HepG2 (cell line): ENCODE results near the gene CCDC57. TPM values are rescaled to one million over a fixed set of nuclear protein-coding genes. Genes with fewer than 3 reads are reported as not detected.

ENCODE experiments used
- FOXO1 ChIP-seq: sonication (generic); formaldehyde crosslinking; IDR thresholded peaks from 2 replicates; pipeline ENCODE4 v1.4.0; 2020; ENCODE audit warnings: missing genetic modification reagents
- GMEB1 ChIP-seq: sonication (generic); formaldehyde crosslinking; IDR thresholded peaks from 2 replicates; pipeline ENCODE4 v1.5.1; 2020; ENCODE audit warnings: missing genetic modification reagents, mild to moderate bottlenecking, borderline replicate concordance
- JUNB ChIP-seq: sonication (generic); formaldehyde crosslinking; IDR thresholded peaks from 2 replicates; pipeline ENCODE4 v1.8.0; 2022; ENCODE audit warnings: missing genetic modification reagents, mild to moderate bottlenecking, borderline replicate concordance
- JUND ChIP-seq: sonication (generic); formaldehyde crosslinking; IDR thresholded peaks from 2 replicates; pipeline ENCODE4 v1.8.0; 2022; ENCODE audit warnings: mild to moderate bottlenecking, missing genetic modification reagents
- KLF12 ChIP-seq: sonication (generic); formaldehyde crosslinking; IDR thresholded peaks from 2 replicates; pipeline ENCODE4 v1.4.0; 2020; ENCODE audit warnings: missing genetic modification reagents, borderline replicate concordance
- LBX2 ChIP-seq: sonication (generic); formaldehyde crosslinking; IDR thresholded peaks from 2 replicates; pipeline ENCODE4 v1.5.0; 2020; ENCODE audit warnings: missing genetic modification reagents, mild to moderate bottlenecking, borderline replicate concordance
- MAX ChIP-seq: IDR thresholded peaks from 2 replicates; pipeline ENCODE4 v1.6.1; 2012; ENCODE audit warnings: inconsistent platforms
- MED8 ChIP-seq: sonication (generic); formaldehyde crosslinking; IDR thresholded peaks from 2 replicates; pipeline ENCODE4 v1.8.1; 2023; ENCODE audit warnings: mild to moderate bottlenecking, missing genetic modification reagents; ENCODE audit not compliant: insufficient replicate concordance
- PLRG1 ChIP-seq: fragments of 450-650 bp; conservative IDR thresholded peaks from 2 replicates; pipeline ENCODE4 v1.6.1; 2016
- PLSCR1 ChIP-seq: sonication (generic); formaldehyde crosslinking; IDR thresholded peaks from 2 replicates; pipeline ENCODE4 v1.5.0; 2020; ENCODE audit warnings: missing genetic modification reagents, mild to moderate bottlenecking, borderline replicate concordance
- PRDM4 ChIP-seq: sonication (generic); formaldehyde crosslinking; IDR thresholded peaks from 2 replicates; pipeline ENCODE4 v1.9.0; 2021; ENCODE audit warnings: missing genetic modification reagents, borderline replicate concordance
- SIX4 ChIP-seq: sonication (generic); formaldehyde crosslinking; IDR thresholded peaks from 2 replicates; pipeline ENCODE4 v1.4.0; 2020; ENCODE audit warnings: missing genetic modification reagents
- YEATS4 ChIP-seq: sonication (generic); formaldehyde crosslinking; IDR thresholded peaks from 2 replicates; pipeline ENCODE4 v1.4.0; 2020; ENCODE audit warnings: missing genetic modification reagents, borderline replicate concordance
- ZBTB20 ChIP-seq: sonication (generic); formaldehyde crosslinking; IDR thresholded peaks from 2 replicates; pipeline ENCODE4 v1.8.1; 2023; ENCODE audit warnings: missing genetic modification reagents, low read depth, mild to moderate bottlenecking, borderline replicate concordance
- ZBTB39 ChIP-seq: sonication (generic); formaldehyde crosslinking; IDR thresholded peaks from 2 replicates; pipeline ENCODE4 v1.5.0; 2020; ENCODE audit warnings: missing genetic modification reagents
- ZBTB8A ChIP-seq: sonication (generic); formaldehyde crosslinking; IDR thresholded peaks from 2 replicates; pipeline ENCODE4 v1.4.0; 2020; ENCODE audit warnings: mild to moderate bottlenecking, low read depth, missing genetic modification reagents, borderline replicate concordance
- ZFX ChIP-seq: sonication (generic); formaldehyde crosslinking; IDR thresholded peaks from 2 replicates; pipeline ENCODE4 v1.4.0; 2020; ENCODE audit warnings: mild to moderate bottlenecking, low read depth, missing genetic modification reagents, moderate library complexity
- ZNF234 ChIP-seq: sonication (generic); formaldehyde crosslinking; conservative IDR thresholded peaks from 2 replicates; pipeline ENCODE4 v1.5.1; 2020; ENCODE audit warnings: mild to moderate bottlenecking, missing genetic modification reagents
- ZNF431 ChIP-seq: sonication (generic); formaldehyde crosslinking; IDR thresholded peaks from 2 replicates; pipeline ENCODE4 v1.9.0; 2022; ENCODE audit warnings: missing genetic modification reagents, low read depth, mild to moderate bottlenecking, borderline replicate concordance
- polyA plus RNA-seq, 8 experiments: library from polyadenylated mRNA; depleted of rRNA in 3 of 8; stranded (reverse) in 7 of 8; unstranded in 1 of 8; fragments of >200 nt; fragmentation: Illumina TruSeq in 4 of 8; extraction: Trizol in 4 of 8; gene quantifications; 2 replicates each; pipeline versions ENCODE4 v1.2.1 to v1.2.3, GENCODE V29; 2011 to 2016; ENCODE audit warnings: low read depth in 4 of 8, missing spikeins in 1 of 8, mixed read lengths in 1 of 8; ENCODE audit not compliant: insufficient read depth in 1 of 8
- total RNA-seq, 5 experiments: library from RNA; depleted of rRNA; stranded (reverse); fragments of >200 nt; fragmentation: Illumina TruSeq; extraction: Trizol; gene quantifications; 2 replicates each; pipeline ENCODE4 v1.2.3, GENCODE V29; 2016; ENCODE audit warnings: low read depth in 1 of 5

Gene CCDC57
- total and polyA plus RNA-seq, 2 of the 13 experiments (the other 11 are each of a cell fraction or from before 2014, with no cell fraction given): 59.3 to 59.9 TPM

GRCh38 chr17:82225368-82226029, 12.9 kb upstream of the CCDC57 start (continued):
- TF ChIP-seq JUND (CRISPR knock-in tag): no peak
- TF ChIP-seq ZBTB39 (CRISPR knock-in tag): no peak
- no peak for TF ChIP-seq ZNF234 (CRISPR knock-in tag)
- TF ChIP-seq JUNB (CRISPR knock-in tag): no peak
- no peak for TF ChIP-seq ZBTB8A (CRISPR knock-in tag)
- TF ChIP-seq YEATS4 (CRISPR knock-in tag): no peak; the same call in 1 of the 2 replicates
- peak; percentile 8 for TF ChIP-seq FOXO1 (CRISPR knock-in tag)
- no peak for TF ChIP-seq PRDM4 (CRISPR knock-in tag)
- TF ChIP-seq ZNF431: no peak
- no peak for TF ChIP-seq KLF12 (CRISPR knock-in tag)
- no peak; the same call in 1 of the 2 replicates for TF ChIP-seq LBX2 (CRISPR knock-in tag)
- no peak; the same call in 1 of the 2 replicates for TF ChIP-seq GMEB1
- peak; percentile 38; the same call in 1 of the 2 replicates for TF ChIP-seq ZBTB20 (CRISPR knock-in tag)
- no peak for TF ChIP-seq MAX
- 0 out of 2 replicates have a peak, but pooled peaks have one; percentile 39 for TF ChIP-seq SIX4 (CRISPR knock-in tag)
- TF ChIP-seq PLSCR1: no peak
- peak; percentile 30; the same call in 1 of the 2 replicates for TF ChIP-seq ZFX (CRISPR knock-in tag)
- TF ChIP-seq PLRG1: no peak
- TF ChIP-seq MED8 (CRISPR knock-in tag): no peak
